Transverse colon (tissue), 4 donors: ENCODE results near the gene CISH. TPM values are rescaled to one million over a fixed set of nuclear protein-coding genes. Genes with fewer than 3 reads are reported as not detected.

Source experiments
- DNase-seq: peaks from one replicate; pipeline ENCODE4 v3.0.0-alpha.2; 2019
- H3K27ac ChIP-seq, 4 donors: fragments of 200-600 bp; sonication (generic); 2 replicates each; pipeline ENCODE4 v1.5.1; 2016 to 2018; ENCODE audit warnings: inconsistent platforms in 4 of 4
- H3K27me3 ChIP-seq: fragments of 200-600 bp; sonication (generic); 2 replicates; pipeline ENCODE4 v1.5.1; 2017; ENCODE audit warnings: inconsistent platforms
- H3K36me3 ChIP-seq, 4 donors: fragments of 200-600 bp; sonication (generic); 2 replicates each; pipeline ENCODE4 v1.5.1; 2017 to 2019; ENCODE audit warnings: inconsistent platforms in 4 of 4
- H3K4me1 ChIP-seq, 4 donors: fragments of 200-600 bp; sonication (generic); 2 replicates each; pipeline ENCODE4 v1.5.1; 2017 to 2020; ENCODE audit warnings: inconsistent platforms in 4 of 4
- H3K4me3 ChIP-seq, 4 donors: fragments of 200-600 bp; sonication (generic); 1 replicate in 1 of 4; 2 replicates in 3 of 4; pipeline versions ENCODE4 v1.5.1 to v1.6.1; 2017 to 2019; ENCODE audit warnings: inconsistent platforms in 4 of 4
- H3K9me3 ChIP-seq, 2 donors: fragments of 200-600 bp; sonication (generic); 2 replicates each; pipeline ENCODE4 v1.5.1; 2017 to 2019; ENCODE audit warnings: inconsistent platforms in 2 of 2
- EP300 ChIP-seq: sonication (generic); formaldehyde crosslinking; IDR thresholded peaks from one replicate; pipeline ENCODE4 v1.6.1; 2017; ENCODE audit warnings: antibody characterized with exemption, low read depth
- POLR2A ChIP-seq: fragments of 450-650 bp; IDR thresholded peaks from one replicate; pipeline ENCODE4 v1.6.1; 2016; ENCODE audit warnings: antibody characterized with exemption, mild to moderate bottlenecking, moderate library complexity
- POLR2AphosphoS5 ChIP-seq, 3 donors: sonication (generic); formaldehyde crosslinking; IDR thresholded peaks; one replicate each; pipeline ENCODE4 v1.6.1; 2016; ENCODE audit warnings: antibody characterized with exemption in 3 of 3
- WGBS, 2 donors: methylation state at CpG; one replicate each; pipeline ENCODE4 v1.1.5; 2018; ENCODE audit warnings: low coverage in 1 of 2; 5-methylcytosine and 5-hydroxymethylcytosine counted together
- in situ Hi-C, 4 donors: fragments of 200-750 bp; cut with MboI; loops; one replicate each; pipeline versions ENCODE4 v1.15.0 to v1.15.1; 2017; ENCODE audit warnings: low sequenced_read_pairs in 3 of 4, low pct_ligation_motif_present in 1 of 4, low pct_unique_long_range_greater_than_20kb in 1 of 4
- intact Hi-C: fragments of 100-400 bp; cut with DNase I; formaldehyde crosslinking; loops from one replicate; pipeline ENCODE4 v1.15.1; 2023; ENCODE audit warnings: low total_unique reads
- total RNA-seq, 4 donors: library from RNA; depleted of rRNA; stranded (reverse); fragments of >200 nt; gene quantifications; one replicate each; pipeline ENCODE4 v1.1.0, GENCODE V29; 2016
- TF ChIP-seq, protein P1 (sequence below), 5 experiments: fragments of 200-600 bp in 3 of 5; fragments of 450-650 bp in 2 of 5; sonication (generic) in 3 of 5; IDR thresholded peaks; 1 replicate in 2 of 5; 2 replicates in 3 of 5; pipeline ENCODE4 v1.5.1; 2016 to 2017; ENCODE audit warnings: antibody characterized with exemption in 5 of 5, inconsistent platforms in 3 of 5, mild to moderate bottlenecking in 2 of 5, moderate library complexity in 1 of 5

CISH gene
- total RNA-seq, 4 donors from 2014 or later, result 3.0 to 15.9 (median 9.2) TPM

GRCh38 chr3:50626401-50626800 lies 14.8 kb upstream of the CISH start:
- TF ChIP-seq POLR2AphosphoS5 (IDR thresholded peaks at IDR 0.05) (no peak), EP300 (no peak), POLR2A (no peak)
- TF ChIP-seq, protein P1, sequence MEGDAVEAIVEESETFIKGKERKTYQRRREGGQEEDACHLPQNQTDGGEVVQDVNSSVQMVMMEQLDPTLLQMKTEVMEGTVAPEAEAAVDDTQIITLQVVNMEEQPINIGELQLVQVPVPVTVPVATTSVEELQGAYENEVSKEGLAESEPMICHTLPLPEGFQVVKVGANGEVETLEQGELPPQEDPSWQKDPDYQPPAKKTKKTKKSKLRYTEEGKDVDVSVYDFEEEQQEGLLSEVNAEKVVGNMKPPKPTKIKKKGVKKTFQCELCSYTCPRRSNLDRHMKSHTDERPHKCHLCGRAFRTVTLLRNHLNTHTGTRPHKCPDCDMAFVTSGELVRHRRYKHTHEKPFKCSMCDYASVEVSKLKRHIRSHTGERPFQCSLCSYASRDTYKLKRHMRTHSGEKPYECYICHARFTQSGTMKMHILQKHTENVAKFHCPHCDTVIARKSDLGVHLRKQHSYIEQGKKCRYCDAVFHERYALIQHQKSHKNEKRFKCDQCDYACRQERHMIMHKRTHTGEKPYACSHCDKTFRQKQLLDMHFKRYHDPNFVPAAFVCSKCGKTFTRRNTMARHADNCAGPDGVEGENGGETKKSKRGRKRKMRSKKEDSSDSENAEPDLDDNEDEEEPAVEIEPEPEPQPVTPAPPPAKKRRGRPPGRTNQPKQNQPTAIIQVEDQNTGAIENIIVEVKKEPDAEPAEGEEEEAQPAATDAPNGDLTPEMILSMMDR (IDR thresholded peaks at IDR 0.05), result no peak
- Histone ChIP-seq H3K27ac (no peak overlapping the region), H3K9me3 (no peaks in the 10 kb centered on the region), H3K36me3 (no peaks in the 10 kb centered on the region), H3K4me1 (peaks cover 0 to 25% (median 16%) of the 10 kb centered on the region in 4 donors), H3K4me3 (no peak overlapping the region), H3K27me3 (no peaks in the 10 kb centered on the region)
- WGBS, 2 donors, result 88% methylated on average over 3 of the region's 3 CpGs; no CpG with 5 or more reads in 1 of the 2 donors
- in situ Hi-C loops (loop anchor here in 2 of 4 donors (10.0 kb wide), 1 partner anchor 748 kb away; no protein-coding TSS in a partner anchor), intact Hi-C loops (no loop called here)
- DNase-seq, result no peak

DNA sequence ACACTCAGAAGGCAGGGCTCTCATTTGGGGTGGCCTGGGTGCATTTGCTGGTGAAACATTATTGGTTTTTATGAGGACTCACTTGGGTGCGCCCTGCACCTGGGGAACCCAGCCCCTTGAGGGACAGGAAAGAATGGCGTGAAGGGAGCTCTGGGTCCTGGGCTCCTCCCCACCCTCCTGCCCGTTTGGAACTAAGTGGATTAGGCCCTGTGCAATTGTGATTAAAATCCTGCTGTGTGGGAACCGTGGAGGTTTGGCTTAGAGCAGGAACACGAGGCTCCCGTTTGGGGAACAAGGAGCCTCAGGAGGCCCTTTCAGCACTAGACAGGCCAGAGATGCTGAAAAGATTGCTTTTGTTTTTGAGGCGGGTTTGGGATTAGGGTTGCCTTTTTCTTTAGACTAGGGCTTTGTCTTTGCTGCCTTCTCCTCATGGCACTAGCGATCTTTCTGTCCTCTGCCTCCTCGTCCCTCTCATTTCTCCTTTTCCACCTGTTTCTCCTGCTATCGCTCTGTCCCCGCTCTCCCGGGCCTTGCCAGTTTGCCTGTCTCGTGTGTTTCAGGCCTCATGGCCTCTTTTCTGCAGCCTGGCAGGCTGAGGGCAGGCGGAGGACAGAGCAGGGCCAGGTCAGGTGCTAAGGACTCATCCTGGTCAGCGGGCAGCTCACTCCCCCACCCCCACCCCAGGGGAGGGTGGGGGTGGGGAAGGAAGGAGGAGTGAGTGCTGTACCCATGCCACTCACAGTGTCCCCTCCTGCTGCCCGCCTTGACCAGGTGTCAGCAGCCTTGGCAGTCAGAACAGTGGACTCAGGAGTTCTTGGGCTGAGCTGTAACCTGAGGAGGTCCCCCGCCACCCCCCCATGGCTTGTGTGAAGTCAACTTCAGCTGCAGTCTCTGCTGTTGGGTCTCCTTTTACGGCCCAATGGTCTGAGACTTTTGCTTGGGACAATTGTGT lies 13.9 kb upstream of the CISH start:
- WGBS, 2 donors, result 76 to 81% methylated on average over 8 to 18 of the region's 18 CpGs
- no peak for TF ChIP-seq POLR2AphosphoS5 (IDR thresholded peaks at IDR 0.05)
- no peak for TF ChIP-seq POLR2A
- TF ChIP-seq EP300, result no peak
- H3K9me3 ChIP-seq, result no peaks in the 10 kb centered on the region
- H3K4me3 ChIP-seq, result no peak overlapping the region
- H3K27ac ChIP-seq, result no peak overlapping the region
- intact Hi-C loops, result no loop called here
- no peaks in the 10 kb centered on the region for H3K36me3 ChIP-seq
- in situ Hi-C loops, result loop anchor here in 2 of 4 donors (10.0 kb wide), 1 partner anchor 749 kb away; no protein-coding TSS in a partner anchor
- H3K4me1 ChIP-seq, result peaks cover 0 to 21% (median 16%) of the 10 kb centered on the region in 4 donors
- no peak for DNase-seq
- H3K27me3 ChIP-seq, result no peaks in the 10 kb centered on the region

- in situ Hi-C loops (loop anchor here (10.0 to 25.0 kb wide), 2 partner anchors 750 to 763 kb away; partner anchors contain the start of genes MANF (in 2 of the 4) and RBM15B (in 2 of the 4)), intact Hi-C loops (no loop called here)
- Histone ChIP-seq H3K27me3 (no peaks in the 10 kb centered on the region), H3K4me3 (no peak overlapping the region), H3K9me3 (no peaks in the 10 kb centered on the region), H3K27ac (no peak overlapping the region), H3K4me1 (peaks cover 0 to 22% (median 15%) of the 10 kb centered on the region in 4 donors), H3K36me3 (no peaks in the 10 kb centered on the region)
- TF ChIP-seq, protein P1 (IDR thresholded peaks at IDR 0.05), result no peak
- no peak for TF ChIP-seq POLR2AphosphoS5 (IDR thresholded peaks at IDR 0.05)
- no peak for TF ChIP-seq EP300
- no peak for TF ChIP-seq POLR2A
- WGBS, 2 donors, result 91% methylated on average over 2 of the region's 2 CpGs; no CpG with 5 or more reads in 1 of the 2 donors
- DNase-seq, result no peak
Observed at GRCh38 chr3:50624634-50625033, 13.1 kb upstream of the CISH start.

GRCh38 chr3:50623840-50624474 lies 12.4 kb upstream of the CISH start:
- H3K4me3 ChIP-seq, result no peak overlapping the region
- no peaks in the 10 kb centered on the region for H3K36me3 ChIP-seq
- TF ChIP-seq POLR2AphosphoS5 (IDR thresholded peaks at IDR 0.05) (no peak), EP300 (no peak), POLR2A (no peak)
- TF ChIP-seq, protein P1 (IDR thresholded peaks at IDR 0.05), result no peak
- H3K27me3 ChIP-seq, result no peaks in the 10 kb centered on the region
- no peaks in the 10 kb centered on the region for H3K9me3 ChIP-seq
- H3K27ac ChIP-seq, result no peak overlapping the region
- in situ Hi-C loops (loop anchor here (10.0 to 25.0 kb wide), 2 partner anchors 751 to 763 kb away; partner anchors contain the start of genes MANF (in 2 of the 4) and RBM15B (in 2 of the 4)), intact Hi-C loops (no loop called here)
- no peak for DNase-seq
- WGBS, 2 donors, result 59% methylated on average over 6 of the region's 6 CpGs; no CpG with 5 or more reads in 1 of the 2 donors
- H3K4me1 ChIP-seq, result peaks cover 0 to 29% (median 15%) of the 10 kb centered on the region in 4 donors
